GM12892 (cell line): ENCODE results near the gene INPP5K.

Experiments used
- POLR2A ChIP-seq: IDR thresholded peaks from 2 replicates; pipeline ENCODE4 v1.6.1; 2011; ENCODE audit warnings: low read depth, low read length, control low read depth
- POLR2AphosphoS5 ChIP-seq: IDR thresholded peaks from 2 replicates; pipeline ENCODE4 v1.6.1; 2011; ENCODE audit warnings: low read depth, low read length, control low read depth
- TAF1 ChIP-seq: IDR thresholded peaks from 2 replicates; pipeline ENCODE4 v1.6.1; 2011; ENCODE audit warnings: low read depth, mild to moderate bottlenecking, control low read depth, low read length, borderline replicate concordance

DNA sequence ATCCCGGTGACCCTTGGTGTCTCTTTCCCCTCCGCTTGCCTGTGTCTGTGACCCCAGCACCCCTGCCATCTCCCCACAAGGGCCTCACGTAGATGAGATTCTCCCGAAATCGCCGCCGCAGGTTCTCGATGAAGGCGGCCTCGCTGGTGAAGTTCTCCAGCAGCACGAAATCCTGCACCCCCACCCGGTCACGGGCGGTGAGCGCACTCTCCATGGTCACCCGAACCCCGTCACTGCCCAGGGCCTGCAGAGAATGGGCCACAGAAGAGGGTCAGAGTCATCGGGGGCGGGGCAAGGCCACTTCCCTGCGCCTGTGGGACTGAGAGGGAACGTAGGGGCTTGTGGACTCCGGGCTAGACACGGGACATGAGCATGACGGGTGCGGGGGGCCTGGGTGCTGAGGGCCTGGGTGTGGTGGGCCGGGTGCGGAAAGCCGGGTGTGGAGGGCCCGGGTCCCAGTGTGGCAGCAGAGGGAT is 32.3 kb downstream of the INPP5K start:
- TF ChIP-seq POLR2AphosphoS5, result no peak
- TF ChIP-seq POLR2A, result no peak
- TF ChIP-seq TAF1, result no peak
